GM23338 (cell line): ENCODE data around the gene NOXA1.

ENCODE experiments used
- ZNF114 ChIP-seq: fragments of 250-450 bp; sonication (Bioruptor Pico); IDR thresholded peaks from 2 replicates; pipeline ENCODE4 v1.5.0; 2020; ENCODE audit warnings: mild to moderate bottlenecking, moderate library complexity
- TF ChIP-seq, protein P1 (sequence below), 2 experiments: fragments of 200-600 bp in 1 of 2; sonication (generic) in 1 of 2; conservative IDR thresholded peaks; 2 replicates each; pipeline versions ENCODE4 v1.5.1 to v1.6.1; 2016 to 2017; ENCODE audit warnings: antibody characterized with exemption in 2 of 2, low read depth in 2 of 2, mild to moderate bottlenecking in 2 of 2, moderate library complexity in 1 of 2

DNA sequence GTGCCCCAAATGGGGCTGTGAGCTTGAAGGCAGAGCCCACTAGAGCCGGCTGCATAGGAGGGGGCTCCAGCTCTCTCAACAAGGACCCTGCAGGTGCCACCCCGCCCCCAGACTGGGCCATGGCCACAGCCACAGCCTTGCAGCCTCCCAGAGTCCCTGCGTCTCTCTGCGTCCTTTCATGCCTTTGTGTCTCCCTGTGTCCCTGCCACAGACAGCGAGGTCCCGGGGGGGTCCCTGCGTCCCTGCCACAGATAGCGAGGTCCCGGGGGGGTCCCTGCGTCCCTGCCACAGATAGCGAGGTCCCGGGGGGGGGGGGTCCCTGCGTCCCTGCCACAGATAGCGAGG lies 6.3 kb downstream of the NOXA1 start:
- TF ChIP-seq ZNF114 (CRISPR knock-in tag) = no peak
- TF ChIP-seq, protein P1, sequence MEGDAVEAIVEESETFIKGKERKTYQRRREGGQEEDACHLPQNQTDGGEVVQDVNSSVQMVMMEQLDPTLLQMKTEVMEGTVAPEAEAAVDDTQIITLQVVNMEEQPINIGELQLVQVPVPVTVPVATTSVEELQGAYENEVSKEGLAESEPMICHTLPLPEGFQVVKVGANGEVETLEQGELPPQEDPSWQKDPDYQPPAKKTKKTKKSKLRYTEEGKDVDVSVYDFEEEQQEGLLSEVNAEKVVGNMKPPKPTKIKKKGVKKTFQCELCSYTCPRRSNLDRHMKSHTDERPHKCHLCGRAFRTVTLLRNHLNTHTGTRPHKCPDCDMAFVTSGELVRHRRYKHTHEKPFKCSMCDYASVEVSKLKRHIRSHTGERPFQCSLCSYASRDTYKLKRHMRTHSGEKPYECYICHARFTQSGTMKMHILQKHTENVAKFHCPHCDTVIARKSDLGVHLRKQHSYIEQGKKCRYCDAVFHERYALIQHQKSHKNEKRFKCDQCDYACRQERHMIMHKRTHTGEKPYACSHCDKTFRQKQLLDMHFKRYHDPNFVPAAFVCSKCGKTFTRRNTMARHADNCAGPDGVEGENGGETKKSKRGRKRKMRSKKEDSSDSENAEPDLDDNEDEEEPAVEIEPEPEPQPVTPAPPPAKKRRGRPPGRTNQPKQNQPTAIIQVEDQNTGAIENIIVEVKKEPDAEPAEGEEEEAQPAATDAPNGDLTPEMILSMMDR (conservative IDR thresholded peaks at IDR 0.05; ENCODE audit: low read depth in 2 of 2) = no peak
